ENCODE data around the gene TRIB2. TPM values are rescaled to one million over a fixed set of nuclear protein-coding genes. Genes with fewer than 3 reads are reported as not detected.

Gene TRIB2
- polyA plus RNA-seq, 1 of the 3 experiments (the other 2 are of a cell fraction), result 27.5 TPM

DNA sequence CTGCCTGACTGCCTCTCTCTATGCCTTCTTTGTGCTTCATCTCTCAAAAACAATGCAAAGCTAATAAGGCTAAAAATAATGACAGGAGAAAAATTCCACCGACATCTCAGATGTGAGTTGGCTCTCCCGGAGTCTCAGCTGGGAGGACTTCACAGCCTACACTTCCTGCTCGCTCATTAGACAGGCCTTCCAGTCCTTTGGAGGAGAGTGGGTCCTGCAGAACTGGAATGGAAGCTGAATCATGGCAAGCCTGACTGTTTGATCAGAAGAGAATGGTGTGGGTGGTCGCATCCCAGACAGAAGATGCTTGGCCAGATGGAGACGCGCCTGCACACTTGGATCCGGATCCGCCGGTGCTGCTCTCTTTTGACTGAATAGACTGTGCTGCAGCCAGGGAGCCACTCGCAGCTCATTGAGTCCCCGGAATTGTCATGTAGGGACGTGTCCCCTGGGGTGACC lies 49.7 kb downstream of the TRIB2 start:
- H3K4me2 ChIP-seq, result no peak overlapping the region
- WGBS (ENCODE audit: low lambda C conversion rate), result 69% methylated on average over 12 of the region's 12 CpGs
- peak overlapping the region; percentile 43 for H2AFZ ChIP-seq (ENCODE audit: low read depth)
- no peaks in the 10 kb centered on the region for H3K36me3 ChIP-seq (replicated peaks in 1 of 2; ENCODE audit: control insufficient read depth in 1 of 2, insufficient read depth in 2 of 2, low read length in 1 of 2)
- H4K20me1 ChIP-seq (ENCODE audit: insufficient read depth), result no peaks in the 10 kb centered on the region
- H3K9me2 ChIP-seq, result no peaks in the 10 kb centered on the region
- H3K9me3 ChIP-seq, result no peaks in the 10 kb centered on the region
- H3F3A ChIP-seq (replicated peaks; ENCODE audit: insufficient read depth), result no peaks in the 10 kb centered on the region
- no peaks in the 10 kb centered on the region for H3K27me3 ChIP-seq (ENCODE audit: insufficient read depth)
- TF ChIP-seq SIN3A (IDR thresholded peaks at IDR 0.05; ENCODE audit: borderline replicate concordance, low read depth, low read length) (no peak), MEF2A (IDR thresholded peaks at IDR 0.05; ENCODE audit: borderline replicate concordance, low read depth) (no peak), RAD21 (IDR thresholded peaks at IDR 0.05; ENCODE audit: low read length) (no peak), RFX5 (IDR thresholded peaks at IDR 0.05; ENCODE audit: low read length) (no peak), FOXJ3 (CRISPR knock-in tag; IDR thresholded peaks at IDR 0.05) (no peak), RXRA (IDR thresholded peaks at IDR 0.05; ENCODE audit: borderline replicate concordance, low read depth) (no peak), EP300 (IDR thresholded peaks at IDR 0.05; ENCODE audit: borderline replicate concordance in 1 of 2, low read depth in 1 of 2, low read length in 1 of 2) (no peak), TCF12 (IDR thresholded peaks at IDR 0.05) (no peak), FOSL2 (IDR thresholded peaks at IDR 0.05; ENCODE audit: borderline replicate concordance, low read depth) (no peak), GATA2 (CRISPR knock-in tag; IDR thresholded peaks at IDR 0.05) (no peak)
- TF ChIP-seq, protein P1, sequence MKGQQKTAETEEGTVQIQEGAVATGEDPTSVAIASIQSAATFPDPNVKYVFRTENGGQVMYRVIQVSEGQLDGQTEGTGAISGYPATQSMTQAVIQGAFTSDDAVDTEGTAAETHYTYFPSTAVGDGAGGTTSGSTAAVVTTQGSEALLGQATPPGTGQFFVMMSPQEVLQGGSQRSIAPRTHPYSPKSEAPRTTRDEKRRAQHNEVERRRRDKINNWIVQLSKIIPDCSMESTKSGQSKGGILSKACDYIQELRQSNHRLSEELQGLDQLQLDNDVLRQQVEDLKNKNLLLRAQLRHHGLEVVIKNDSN (IDR thresholded peaks at IDR 0.05; ENCODE audit: borderline replicate concordance, low read depth), result no peak
- TF ChIP-seq, protein P2, sequence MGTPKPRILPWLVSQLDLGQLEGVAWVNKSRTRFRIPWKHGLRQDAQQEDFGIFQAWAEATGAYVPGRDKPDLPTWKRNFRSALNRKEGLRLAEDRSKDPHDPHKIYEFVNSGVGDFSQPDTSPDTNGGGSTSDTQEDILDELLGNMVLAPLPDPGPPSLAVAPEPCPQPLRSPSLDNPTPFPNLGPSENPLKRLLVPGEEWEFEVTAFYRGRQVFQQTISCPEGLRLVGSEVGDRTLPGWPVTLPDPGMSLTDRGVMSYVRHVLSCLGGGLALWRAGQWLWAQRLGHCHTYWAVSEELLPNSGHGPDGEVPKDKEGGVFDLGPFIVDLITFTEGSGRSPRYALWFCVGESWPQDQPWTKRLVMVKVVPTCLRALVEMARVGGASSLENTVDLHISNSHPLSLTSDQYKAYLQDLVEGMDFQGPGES (IDR thresholded peaks at IDR 0.05; ENCODE audit: low read depth, low read length), result no peak
- TF ChIP-seq, protein P3, sequence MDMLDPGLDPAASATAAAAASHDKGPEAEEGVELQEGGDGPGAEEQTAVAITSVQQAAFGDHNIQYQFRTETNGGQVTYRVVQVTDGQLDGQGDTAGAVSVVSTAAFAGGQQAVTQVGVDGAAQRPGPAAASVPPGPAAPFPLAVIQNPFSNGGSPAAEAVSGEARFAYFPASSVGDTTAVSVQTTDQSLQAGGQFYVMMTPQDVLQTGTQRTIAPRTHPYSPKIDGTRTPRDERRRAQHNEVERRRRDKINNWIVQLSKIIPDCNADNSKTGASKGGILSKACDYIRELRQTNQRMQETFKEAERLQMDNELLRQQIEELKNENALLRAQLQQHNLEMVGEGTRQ (IDR thresholded peaks at IDR 0.05; ENCODE audit: borderline replicate concordance, low read depth, low read length), result no peak
- TF ChIP-seq, protein P4, sequence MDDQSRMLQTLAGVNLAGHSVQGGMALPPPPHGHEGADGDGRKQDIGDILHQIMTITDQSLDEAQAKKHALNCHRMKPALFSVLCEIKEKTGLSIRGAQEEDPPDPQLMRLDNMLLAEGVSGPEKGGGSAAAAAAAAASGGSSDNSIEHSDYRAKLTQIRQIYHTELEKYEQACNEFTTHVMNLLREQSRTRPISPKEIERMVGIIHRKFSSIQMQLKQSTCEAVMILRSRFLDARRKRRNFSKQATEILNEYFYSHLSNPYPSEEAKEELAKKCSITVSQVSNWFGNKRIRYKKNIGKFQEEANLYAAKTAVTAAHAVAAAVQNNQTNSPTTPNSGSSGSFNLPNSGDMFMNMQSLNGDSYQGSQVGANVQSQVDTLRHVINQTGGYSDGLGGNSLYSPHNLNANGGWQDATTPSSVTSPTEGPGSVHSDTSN (IDR thresholded peaks at IDR 0.05), result no peak
- H3K4me1 ChIP-seq (ENCODE audit: control insufficient read depth in 1 of 2, insufficient read depth in 2 of 2, low read depth in 1 of 2, low read length in 1 of 2), result peaks cover 0 to 26% of the 10 kb centered on the region in 2 experiments; a peak in 1 of 4 replicates
- H3K4me3 ChIP-seq (ENCODE audit: low read depth in 2 of 2, low read length in 1 of 2), result no peak overlapping the region
- peak overlapping the region in 1 of 2 experiments; percentile 65; a peak in 2 of 4 replicates for H3K27ac ChIP-seq (ENCODE audit: low read depth in 2 of 2, low read length in 1 of 2)
- DNase-seq, result no peak
- ChIA-PET CTCF (interaction anchor here (0.8 to 2.2 kb wide), 3 partner anchors 10 to 240 kb away, joined by 3 to 12 read pairs (median 6); no protein-coding TSS in a partner anchor), POLR2A (no interaction called here)
- no peaks in the 10 kb centered on the region for H3K79me2 ChIP-seq (ENCODE audit: insufficient read depth)
- H3K9ac ChIP-seq, result no peak overlapping the region
